Omental fat pad (tissue), 4 donors: ENCODE data around the gene STMN1. TPM values are rescaled to one million over a fixed set of nuclear protein-coding genes. Genes with fewer than 3 reads are reported as not detected.

Experiments used
- ATAC-seq: fragments of 150-250 bp; one replicate; pipeline ENCODE4 v1.9.1; 2016; ENCODE audit warnings: mild to moderate bottlenecking, moderate library complexity; ENCODE audit not compliant: low FRiP score
- DNase-seq: peaks from one replicate; pipeline ENCODE4 v3.0.0-alpha.2; 2019; ENCODE audit warnings: low spot score
- total RNA-seq, 4 donors: library from RNA; depleted of rRNA; stranded (reverse); fragments of >200 nt; gene quantifications; one replicate each; pipeline ENCODE4 v1.1.0, GENCODE V29; 2016
- TF ChIP-seq, protein P1 (sequence below), 3 donors: fragments of 450-650 bp; IDR thresholded peaks; one replicate each; pipeline ENCODE4 v1.5.1; 2016 to 2017; ENCODE audit warnings: antibody characterized with exemption in 3 of 3, mild to moderate bottlenecking in 3 of 3, moderate library complexity in 2 of 3

Gene STMN1
- total RNA-seq, 4 donors from 2014 or later, result 19.5 to 41.0 (median 29.7) TPM

- ATAC-seq, result no peak
- no peak for DNase-seq
- TF ChIP-seq, protein P1, sequence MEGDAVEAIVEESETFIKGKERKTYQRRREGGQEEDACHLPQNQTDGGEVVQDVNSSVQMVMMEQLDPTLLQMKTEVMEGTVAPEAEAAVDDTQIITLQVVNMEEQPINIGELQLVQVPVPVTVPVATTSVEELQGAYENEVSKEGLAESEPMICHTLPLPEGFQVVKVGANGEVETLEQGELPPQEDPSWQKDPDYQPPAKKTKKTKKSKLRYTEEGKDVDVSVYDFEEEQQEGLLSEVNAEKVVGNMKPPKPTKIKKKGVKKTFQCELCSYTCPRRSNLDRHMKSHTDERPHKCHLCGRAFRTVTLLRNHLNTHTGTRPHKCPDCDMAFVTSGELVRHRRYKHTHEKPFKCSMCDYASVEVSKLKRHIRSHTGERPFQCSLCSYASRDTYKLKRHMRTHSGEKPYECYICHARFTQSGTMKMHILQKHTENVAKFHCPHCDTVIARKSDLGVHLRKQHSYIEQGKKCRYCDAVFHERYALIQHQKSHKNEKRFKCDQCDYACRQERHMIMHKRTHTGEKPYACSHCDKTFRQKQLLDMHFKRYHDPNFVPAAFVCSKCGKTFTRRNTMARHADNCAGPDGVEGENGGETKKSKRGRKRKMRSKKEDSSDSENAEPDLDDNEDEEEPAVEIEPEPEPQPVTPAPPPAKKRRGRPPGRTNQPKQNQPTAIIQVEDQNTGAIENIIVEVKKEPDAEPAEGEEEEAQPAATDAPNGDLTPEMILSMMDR (IDR thresholded peaks at IDR 0.05), result no peak
Observed at GRCh38 chr1:25927521-25928265, 21.5 kb upstream of the STMN1 start.

DNA sequence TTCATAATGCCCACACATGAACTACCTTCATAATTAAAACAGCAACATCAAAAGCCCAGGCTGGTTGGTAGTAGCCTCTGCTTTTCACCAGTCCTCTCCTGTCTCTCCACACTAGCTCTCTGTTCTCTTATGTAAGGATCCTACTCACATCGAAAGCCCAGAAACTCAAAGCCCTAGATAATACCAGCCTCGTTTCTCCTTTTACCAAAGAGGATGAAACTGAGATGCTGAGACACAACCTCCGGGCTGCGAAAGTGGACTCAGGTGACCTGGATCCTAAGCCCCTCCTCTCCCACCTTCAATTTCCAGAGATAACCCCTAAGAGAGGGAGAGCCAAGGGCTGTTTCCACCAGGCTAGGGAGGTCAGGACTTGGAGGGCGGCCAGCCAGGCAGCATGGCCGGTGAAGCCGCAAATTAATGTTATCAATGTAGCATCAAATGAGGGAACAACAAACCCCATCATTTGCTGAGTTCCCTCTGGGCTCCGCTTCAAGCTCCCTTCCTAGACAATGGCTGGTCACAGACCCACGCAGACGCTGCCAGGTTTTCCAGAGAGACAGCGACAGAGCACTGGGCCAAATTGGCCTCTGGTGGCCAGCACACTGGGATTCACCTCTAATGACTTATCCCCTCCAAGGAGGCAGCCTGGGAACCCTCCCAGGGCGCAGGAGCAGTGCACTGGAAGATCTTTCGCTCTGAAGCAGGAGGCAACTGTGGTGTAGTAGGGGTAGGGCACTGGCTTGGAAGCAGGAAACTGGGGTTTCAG lies 20.7 kb upstream of the STMN1 start:
- ATAC-seq, result no peak
- TF ChIP-seq, protein P1 (IDR thresholded peaks at IDR 0.05), result no peak
- DNase-seq, result no peak

- DNase-seq (no peak), ATAC-seq (no peak)
- TF ChIP-seq, protein P1 (IDR thresholded peaks at IDR 0.05), result no peak
Observed at GRCh38 chr1:25924454-25924853, 18.2 kb upstream of the STMN1 start.

GRCh38 chr1:25922971-25923552 lies 16.8 kb upstream of the STMN1 start:
- TF ChIP-seq, protein P1 (IDR thresholded peaks at IDR 0.05), result no peak
- ATAC-seq (peak; percentile 48), DNase-seq (no peak)

- ATAC-seq (peak; percentile 56), DNase-seq (no peak)
- TF ChIP-seq, protein P1 (IDR thresholded peaks at IDR 0.05), result no peak
Observed at GRCh38 chr1:25922056-25922970, 16.1 kb upstream of the STMN1 start.

DNA sequence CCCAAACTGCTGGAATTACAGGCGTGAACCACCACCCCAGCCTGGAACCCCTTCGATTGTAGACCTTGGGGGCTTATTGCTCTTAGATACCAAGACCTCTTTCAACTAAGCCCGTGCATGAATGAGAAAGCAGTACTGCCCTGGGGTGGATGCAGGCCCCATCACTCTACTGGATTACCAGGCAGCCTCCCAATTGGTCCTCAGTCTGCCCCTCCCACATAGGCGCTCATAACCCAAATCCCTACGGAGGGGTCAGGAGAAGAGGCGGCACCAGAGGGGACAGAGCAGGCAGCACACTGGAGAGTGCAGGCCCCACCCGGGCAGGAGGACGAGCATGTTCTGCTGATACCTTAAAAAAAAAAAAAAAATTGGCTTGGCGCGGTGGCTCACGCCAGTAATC lies 12.4 kb upstream of the STMN1 start:
- no peak for DNase-seq
- no peak for ATAC-seq

More for the DNA sequence above, 12.4 kb upstream of the STMN1 start:
- TF ChIP-seq, protein P1 (IDR thresholded peaks at IDR 0.05), result no peak
